HEK293 (cell line): ENCODE results near the gene MAP7D1.

Experiments used
- BCL11A ChIP-seq: fragments of 450-650 bp; formaldehyde crosslinking; IDR thresholded peaks from 2 replicates; pipeline ENCODE4 v1.5.1; 2016; ENCODE audit warnings: low read depth, missing biosample characterization, missing genetic modification characterization
- BCL11B ChIP-seq: fragments of 450-650 bp; formaldehyde crosslinking; IDR thresholded peaks from 2 replicates; pipeline ENCODE4 v1.5.1; 2016; ENCODE audit warnings: low read depth, missing biosample characterization, missing genetic modification characterization
- GLIS1 ChIP-seq: fragments of 450-650 bp; formaldehyde crosslinking; IDR thresholded peaks from 2 replicates; pipeline ENCODE4 v1.5.1; 2016; ENCODE audit warnings: missing biosample characterization, missing genetic modification characterization
- HOXA7 ChIP-seq: sonication (generic); formaldehyde crosslinking; IDR thresholded peaks from 2 replicates; pipeline ENCODE4 v1.8.1; 2022; ENCODE audit warnings: missing genetic modification reagents, borderline replicate concordance
- RBAK ChIP-seq: fragments of 450-650 bp; formaldehyde crosslinking; IDR thresholded peaks from 2 replicates; pipeline ENCODE4 v1.5.1; 2016; ENCODE audit warnings: missing biosample characterization, missing genetic modification characterization
- REPIN1 ChIP-seq: fragments of 450-650 bp; formaldehyde crosslinking; IDR thresholded peaks from 2 replicates; pipeline ENCODE4 v1.5.1; 2017; ENCODE audit warnings: missing biosample characterization, missing genetic modification characterization, low read depth
- ZBTB17 ChIP-seq: fragments of 450-650 bp; formaldehyde crosslinking; IDR thresholded peaks from 2 replicates; pipeline ENCODE4 v1.5.1; 2016; ENCODE audit warnings: missing biosample characterization, missing genetic modification characterization
- ZBTB20 ChIP-seq: fragments of 450-650 bp; formaldehyde crosslinking; IDR thresholded peaks from 2 replicates; pipeline ENCODE4 v1.5.1; 2016; ENCODE audit warnings: missing biosample characterization, missing genetic modification characterization
- ZBTB48 ChIP-seq: fragments of 450-650 bp; formaldehyde crosslinking; IDR thresholded peaks from 2 replicates; pipeline ENCODE4 v1.5.1; 2016; ENCODE audit warnings: missing biosample characterization, missing genetic modification characterization
- ZBTB8A ChIP-seq: fragments of 450-650 bp; formaldehyde crosslinking; IDR thresholded peaks from 2 replicates; pipeline ENCODE4 v1.5.1; 2016; ENCODE audit warnings: missing biosample characterization, missing genetic modification characterization
- ZNF114 ChIP-seq: fragments of 450-650 bp; formaldehyde crosslinking; IDR thresholded peaks from 2 replicates; pipeline ENCODE4 v1.5.0; 2017; ENCODE audit warnings: missing biosample characterization, missing genetic modification characterization
- ZNF155 ChIP-seq: fragments of 450-650 bp; formaldehyde crosslinking; IDR thresholded peaks from 2 replicates; pipeline ENCODE4 v1.5.1; 2016; ENCODE audit warnings: missing biosample characterization, missing genetic modification characterization
- ZNF157 ChIP-seq: fragments of 450-650 bp; formaldehyde crosslinking; IDR thresholded peaks from 2 replicates; pipeline ENCODE4 v1.5.1; 2016; ENCODE audit warnings: missing biosample characterization, missing genetic modification characterization
- ZNF24 ChIP-seq: fragments of 450-650 bp; formaldehyde crosslinking; IDR thresholded peaks from 2 replicates; pipeline ENCODE4 v1.5.1; 2016; ENCODE audit warnings: missing biosample characterization, missing genetic modification characterization
- ZNF324 ChIP-seq: fragments of 450-650 bp; formaldehyde crosslinking; IDR thresholded peaks from 2 replicates; pipeline ENCODE4 v1.5.1; 2016; ENCODE audit warnings: missing biosample characterization, missing genetic modification characterization
- ZNF391 ChIP-seq: fragments of 450-650 bp; formaldehyde crosslinking; IDR thresholded peaks from 2 replicates; pipeline ENCODE4 v1.5.1; 2016; ENCODE audit warnings: low read depth, missing biosample characterization, missing genetic modification characterization, borderline replicate concordance
- ZNF394 ChIP-seq: fragments of 450-650 bp; formaldehyde crosslinking; IDR thresholded peaks from 2 replicates; pipeline ENCODE4 v1.5.1; 2016; ENCODE audit warnings: missing biosample characterization, missing genetic modification characterization, mild to moderate bottlenecking, moderate library complexity, borderline replicate concordance
- ZNF48 ChIP-seq: fragments of 450-650 bp; formaldehyde crosslinking; IDR thresholded peaks from 2 replicates; pipeline ENCODE4 v1.5.1; 2016; ENCODE audit warnings: missing biosample characterization, missing genetic modification characterization
- ZNF600 ChIP-seq: fragments of 450-650 bp; formaldehyde crosslinking; IDR thresholded peaks from 2 replicates; pipeline ENCODE4 v1.5.1; 2016; ENCODE audit warnings: missing biosample characterization, missing genetic modification characterization
- ZNF629 ChIP-seq: fragments of 450-650 bp; formaldehyde crosslinking; IDR thresholded peaks from 2 replicates; pipeline ENCODE4 v1.5.1; 2017; ENCODE audit warnings: missing biosample characterization, missing genetic modification characterization
- ZNF654 ChIP-seq: fragments of 450-650 bp; formaldehyde crosslinking; IDR thresholded peaks from 2 replicates; pipeline ENCODE4 v1.5.1; 2016; ENCODE audit warnings: low read depth, missing biosample characterization, missing genetic modification characterization
- ZNF670 ChIP-seq: fragments of 450-650 bp; formaldehyde crosslinking; IDR thresholded peaks from 2 replicates; pipeline ENCODE4 v1.5.1; 2016; ENCODE audit warnings: missing biosample characterization, missing genetic modification characterization, low read depth
- ZNF76 ChIP-seq: fragments of 450-650 bp; formaldehyde crosslinking; IDR thresholded peaks from 2 replicates; pipeline ENCODE4; 2016; ENCODE audit warnings: low read depth, missing biosample characterization, missing genetic modification characterization, borderline replicate concordance
- ZNF776 ChIP-seq: fragments of 450-650 bp; formaldehyde crosslinking; IDR thresholded peaks from 2 replicates; pipeline ENCODE4 v1.5.0; 2017; ENCODE audit warnings: missing biosample characterization, missing genetic modification characterization, borderline replicate concordance
- ZNF791 ChIP-seq: fragments of 450-650 bp; formaldehyde crosslinking; IDR thresholded peaks from 2 replicates; pipeline ENCODE4 v1.5.1; 2016; ENCODE audit warnings: missing biosample characterization, missing genetic modification characterization
- ZNF843 ChIP-seq: fragments of 450-650 bp; formaldehyde crosslinking; IDR thresholded peaks from 2 replicates; pipeline ENCODE4 v1.5.1; 2016; ENCODE audit warnings: missing biosample characterization, missing genetic modification characterization
- ZXDB ChIP-seq: fragments of 450-650 bp; formaldehyde crosslinking; IDR thresholded peaks from 2 replicates; pipeline ENCODE4 v1.5.1; 2016; ENCODE audit warnings: missing biosample characterization, missing genetic modification characterization
- TF ChIP-seq, protein P1 (sequence below): fragments of 450-650 bp; formaldehyde crosslinking; IDR thresholded peaks from 2 replicates; pipeline ENCODE4 v1.5.1; 2016; ENCODE audit warnings: missing biosample characterization, missing genetic modification characterization, borderline replicate concordance
- TF ChIP-seq, protein P2 (sequence below): fragments of 450-650 bp; formaldehyde crosslinking; IDR thresholded peaks from 2 replicates; pipeline ENCODE4 v1.5.1; 2016; ENCODE audit warnings: missing biosample characterization, missing genetic modification characterization
- TF ChIP-seq, protein P3 (sequence below): fragments of 450-650 bp; formaldehyde crosslinking; IDR thresholded peaks from 2 replicates; pipeline ENCODE4 v1.5.1; 2016; ENCODE audit warnings: missing biosample characterization, missing genetic modification characterization
- TF ChIP-seq, protein P4 (sequence below): fragments of 450-650 bp; formaldehyde crosslinking; IDR thresholded peaks from 2 replicates; pipeline ENCODE4 v1.5.1; 2016; ENCODE audit warnings: missing biosample characterization, missing genetic modification characterization

The MAP7D1 gene

DNA sequence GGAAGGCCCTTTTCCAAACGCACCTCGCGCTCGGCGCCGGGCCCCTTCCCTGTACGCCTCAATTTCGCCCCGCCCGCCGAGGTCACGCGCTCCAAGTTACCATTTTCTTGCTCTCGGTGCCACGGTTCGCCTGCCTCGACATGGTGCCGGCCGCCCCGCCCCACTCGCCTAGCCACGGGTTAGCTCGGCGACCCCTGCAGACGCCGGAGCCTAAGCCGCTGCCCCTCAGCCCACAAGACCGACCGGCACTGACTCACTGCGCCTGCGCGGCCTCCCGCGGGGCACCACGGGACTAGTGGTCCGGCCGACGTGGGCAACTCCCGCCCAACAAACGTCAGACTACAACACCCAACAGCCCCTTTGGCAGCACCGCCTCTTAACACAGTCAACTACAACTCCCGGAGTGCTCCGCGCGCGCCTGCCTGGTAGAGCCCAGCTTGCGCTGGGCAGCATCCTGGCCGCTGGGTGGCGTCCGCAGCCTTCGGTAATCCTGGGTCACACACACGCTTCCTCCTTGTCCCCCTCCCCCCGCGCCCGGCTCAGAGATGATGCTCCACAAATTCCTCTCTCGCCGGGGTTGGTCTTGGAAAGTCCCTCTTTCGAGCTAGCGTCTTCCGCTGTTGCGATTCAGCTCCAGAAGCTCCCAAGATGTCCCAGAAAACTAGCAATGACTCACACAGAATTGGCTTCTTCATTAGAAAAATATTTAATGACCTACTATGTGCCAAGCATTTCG is 6.6 kb upstream of the MAP7D1 start, which contains the start of gene TRAPPC3 (continued):
- peak; percentile 100 for TF ChIP-seq ZBTB20 (tag by site-specific recombination)
- TF ChIP-seq ZNF600 (tag by site-specific recombination), result no peak; the same call in 1 of the 2 replicates
- TF ChIP-seq, protein P1, sequence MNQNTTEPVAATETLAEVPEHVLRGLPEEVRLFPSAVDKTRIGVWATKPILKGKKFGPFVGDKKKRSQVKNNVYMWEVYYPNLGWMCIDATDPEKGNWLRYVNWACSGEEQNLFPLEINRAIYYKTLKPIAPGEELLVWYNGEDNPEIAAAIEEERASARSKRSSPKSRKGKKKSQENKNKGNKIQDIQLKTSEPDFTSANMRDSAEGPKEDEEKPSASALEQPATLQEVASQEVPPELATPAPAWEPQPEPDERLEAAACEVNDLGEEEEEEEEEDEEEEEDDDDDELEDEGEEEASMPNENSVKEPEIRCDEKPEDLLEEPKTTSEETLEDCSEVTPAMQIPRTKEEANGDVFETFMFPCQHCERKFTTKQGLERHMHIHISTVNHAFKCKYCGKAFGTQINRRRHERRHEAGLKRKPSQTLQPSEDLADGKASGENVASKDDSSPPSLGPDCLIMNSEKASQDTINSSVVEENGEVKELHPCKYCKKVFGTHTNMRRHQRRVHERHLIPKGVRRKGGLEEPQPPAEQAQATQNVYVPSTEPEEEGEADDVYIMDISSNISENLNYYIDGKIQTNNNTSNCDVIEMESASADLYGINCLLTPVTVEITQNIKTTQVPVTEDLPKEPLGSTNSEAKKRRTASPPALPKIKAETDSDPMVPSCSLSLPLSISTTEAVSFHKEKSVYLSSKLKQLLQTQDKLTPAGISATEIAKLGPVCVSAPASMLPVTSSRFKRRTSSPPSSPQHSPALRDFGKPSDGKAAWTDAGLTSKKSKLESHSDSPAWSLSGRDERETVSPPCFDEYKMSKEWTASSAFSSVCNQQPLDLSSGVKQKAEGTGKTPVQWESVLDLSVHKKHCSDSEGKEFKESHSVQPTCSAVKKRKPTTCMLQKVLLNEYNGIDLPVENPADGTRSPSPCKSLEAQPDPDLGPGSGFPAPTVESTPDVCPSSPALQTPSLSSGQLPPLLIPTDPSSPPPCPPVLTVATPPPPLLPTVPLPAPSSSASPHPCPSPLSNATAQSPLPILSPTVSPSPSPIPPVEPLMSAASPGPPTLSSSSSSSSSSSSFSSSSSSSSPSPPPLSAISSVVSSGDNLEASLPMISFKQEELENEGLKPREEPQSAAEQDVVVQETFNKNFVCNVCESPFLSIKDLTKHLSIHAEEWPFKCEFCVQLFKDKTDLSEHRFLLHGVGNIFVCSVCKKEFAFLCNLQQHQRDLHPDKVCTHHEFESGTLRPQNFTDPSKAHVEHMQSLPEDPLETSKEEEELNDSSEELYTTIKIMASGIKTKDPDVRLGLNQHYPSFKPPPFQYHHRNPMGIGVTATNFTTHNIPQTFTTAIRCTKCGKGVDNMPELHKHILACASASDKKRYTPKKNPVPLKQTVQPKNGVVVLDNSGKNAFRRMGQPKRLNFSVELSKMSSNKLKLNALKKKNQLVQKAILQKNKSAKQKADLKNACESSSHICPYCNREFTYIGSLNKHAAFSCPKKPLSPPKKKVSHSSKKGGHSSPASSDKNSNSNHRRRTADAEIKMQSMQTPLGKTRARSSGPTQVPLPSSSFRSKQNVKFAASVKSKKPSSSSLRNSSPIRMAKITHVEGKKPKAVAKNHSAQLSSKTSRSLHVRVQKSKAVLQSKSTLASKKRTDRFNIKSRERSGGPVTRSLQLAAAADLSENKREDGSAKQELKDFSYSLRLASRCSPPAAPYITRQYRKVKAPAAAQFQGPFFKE (tag by site-specific recombination), result no peak
- TF ChIP-seq ZNF843 (tag by site-specific recombination), result peak; percentile 26; the same call in 1 of the 2 replicates
- no peak for TF ChIP-seq ZNF670
- TF ChIP-seq RBAK (tag by site-specific recombination), result no peak
- peak; percentile 98 for TF ChIP-seq ZXDB (tag by site-specific recombination)
- TF ChIP-seq, protein P2, sequence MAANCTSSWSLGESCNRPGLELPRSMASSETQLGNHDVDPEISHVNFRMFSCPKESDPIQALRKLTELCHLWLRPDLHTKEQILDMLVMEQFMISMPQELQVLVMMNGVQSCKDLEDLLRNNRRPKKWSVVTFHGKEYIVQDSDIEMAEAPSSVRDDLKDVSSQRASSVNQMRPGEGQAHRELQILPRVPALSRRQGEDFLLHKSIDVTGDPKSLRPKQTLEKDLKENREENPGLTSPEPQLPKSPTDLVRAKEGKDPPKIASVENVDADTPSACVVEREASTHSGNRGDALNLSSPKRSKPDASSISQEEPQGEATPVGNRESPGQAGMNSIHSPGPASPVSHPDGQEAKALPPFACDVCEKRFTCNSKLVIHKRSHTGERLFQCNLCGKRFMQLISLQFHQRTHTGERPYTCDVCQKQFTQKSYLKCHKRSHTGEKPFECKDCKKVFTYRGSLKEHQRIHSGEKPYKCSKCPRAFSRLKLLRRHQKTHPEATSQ, result no peak; the same call in 1 of the 2 replicates
- no peak for TF ChIP-seq ZNF791 (tag by site-specific recombination)
- TF ChIP-seq, protein P3, sequence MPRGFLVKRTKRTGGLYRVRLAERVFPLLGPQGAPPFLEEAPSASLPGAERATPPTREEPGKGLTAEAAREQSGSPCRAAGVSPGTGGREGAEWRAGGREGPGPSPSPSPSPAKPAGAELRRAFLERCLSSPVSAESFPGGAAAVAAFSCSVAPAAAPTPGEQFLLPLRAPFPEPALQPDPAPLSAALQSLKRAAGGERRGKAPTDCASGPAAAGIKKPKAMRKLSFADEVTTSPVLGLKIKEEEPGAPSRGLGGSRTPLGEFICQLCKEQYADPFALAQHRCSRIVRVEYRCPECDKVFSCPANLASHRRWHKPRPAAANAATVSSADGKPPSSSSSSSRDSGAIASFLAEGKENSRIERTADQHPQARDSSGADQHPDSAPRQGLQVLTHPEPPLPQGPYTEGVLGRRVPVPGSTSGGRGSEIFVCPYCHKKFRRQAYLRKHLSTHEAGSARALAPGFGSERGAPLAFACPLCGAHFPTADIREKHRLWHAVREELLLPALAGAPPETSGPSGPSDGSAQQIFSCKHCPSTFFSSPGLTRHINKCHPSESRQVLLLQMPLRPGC, result peak; percentile 40; the same call in 1 of the 2 replicates
- no peak for TF ChIP-seq ZNF48 (tag by site-specific recombination)
- peak; percentile 90 for TF ChIP-seq ZBTB8A
- peak; percentile 63; the same call in 1 of the 2 replicates for TF ChIP-seq ZNF24 (tag by site-specific recombination)
- TF ChIP-seq GLIS1, result peak; percentile 61
- no peak for TF ChIP-seq HOXA7 (CRISPR knock-in tag)
- peak; percentile 71; the same call in 1 of the 2 replicates for TF ChIP-seq ZNF391 (tag by site-specific recombination)
- TF ChIP-seq ZBTB48 (tag by site-specific recombination), result peak; percentile 89
- peak; percentile 90 for TF ChIP-seq BCL11B (tag by site-specific recombination)
- peak; percentile 86 for TF ChIP-seq ZNF629 (tag by site-specific recombination)
- TF ChIP-seq BCL11A (tag by site-specific recombination), result 0 out of 2 replicates have a peak, but pooled peaks have one; percentile 40
- no peak for TF ChIP-seq ZNF114 (tag by site-specific recombination)
- no peak for TF ChIP-seq ZNF155 (tag by site-specific recombination)
- peak; percentile 99 for TF ChIP-seq ZNF654 (tag by site-specific recombination)
- peak; percentile 40; the same call in 1 of the 2 replicates for TF ChIP-seq ZNF324 (tag by site-specific recombination)
- TF ChIP-seq, protein P4, sequence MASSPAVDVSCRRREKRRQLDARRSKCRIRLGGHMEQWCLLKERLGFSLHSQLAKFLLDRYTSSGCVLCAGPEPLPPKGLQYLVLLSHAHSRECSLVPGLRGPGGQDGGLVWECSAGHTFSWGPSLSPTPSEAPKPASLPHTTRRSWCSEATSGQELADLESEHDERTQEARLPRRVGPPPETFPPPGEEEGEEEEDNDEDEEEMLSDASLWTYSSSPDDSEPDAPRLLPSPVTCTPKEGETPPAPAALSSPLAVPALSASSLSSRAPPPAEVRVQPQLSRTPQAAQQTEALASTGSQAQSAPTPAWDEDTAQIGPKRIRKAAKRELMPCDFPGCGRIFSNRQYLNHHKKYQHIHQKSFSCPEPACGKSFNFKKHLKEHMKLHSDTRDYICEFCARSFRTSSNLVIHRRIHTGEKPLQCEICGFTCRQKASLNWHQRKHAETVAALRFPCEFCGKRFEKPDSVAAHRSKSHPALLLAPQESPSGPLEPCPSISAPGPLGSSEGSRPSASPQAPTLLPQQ, result peak; percentile 73
- TF ChIP-seq ZBTB17, result peak; percentile 99
- TF ChIP-seq ZNF157, result no peak
- TF ChIP-seq REPIN1 (tag by site-specific recombination), result peak; percentile 13; the same call in 1 of the 2 replicates
- TF ChIP-seq ZNF76 (tag by site-specific recombination), result peak; percentile 99
- TF ChIP-seq ZNF394 (tag by site-specific recombination), result peak; percentile 62; the same call in 1 of the 2 replicates
- TF ChIP-seq ZNF776 (tag by site-specific recombination), result no peak
